ENCODE results near the gene C4orf50.

GRCh38 chr4:6029254-6029653, 11.0 kb upstream of the C4orf50 start:
- TF ChIP-seq CTCF (IDR thresholded peaks at IDR 0.05) (no peak), POLR2A (IDR thresholded peaks at IDR 0.05) (no peak)

All from heart left ventricle (tissue), 13 donors.